HG02943 (cell line): ENCODE measurements around the gene CCDC6.
"Not testable (repeated sequence)": the region's sequence is repeated elsewhere in the genome, so short reads cannot be mapped to it uniquely, and the experiment has no call there.

ENCODE experiments used
- ATAC-seq: cut with Tn5 transposase; IDR thresholded peaks from one replicate; pipeline ENCODE4 v1.9.1; 2021; ENCODE audit warnings: mild to moderate bottlenecking, low read depth, moderate library complexity; ENCODE audit not compliant: unreplicated experiment

CCDC6 gene

DNA sequence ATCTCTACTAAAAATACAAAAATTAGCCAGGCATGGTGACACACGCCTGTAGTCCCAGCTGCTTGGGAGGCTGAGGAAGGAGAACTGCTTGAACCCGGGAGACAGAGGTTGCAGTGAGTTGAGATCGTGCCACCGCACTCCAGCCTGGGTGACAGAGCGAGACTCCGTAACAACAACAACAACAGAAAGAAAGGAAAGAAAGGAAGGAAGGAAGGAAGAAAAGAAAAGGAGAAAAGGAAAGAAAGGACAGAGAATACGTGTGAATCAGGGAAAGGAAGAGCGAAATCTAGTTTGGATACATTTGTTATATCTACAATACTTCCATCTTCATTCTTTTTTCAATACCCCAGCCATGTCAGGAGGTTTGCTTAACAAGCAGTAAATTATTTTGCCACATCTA lies 21.5 kb downstream of the CCDC6 start:
- ATAC-seq: not testable (repeated sequence)

DNA sequence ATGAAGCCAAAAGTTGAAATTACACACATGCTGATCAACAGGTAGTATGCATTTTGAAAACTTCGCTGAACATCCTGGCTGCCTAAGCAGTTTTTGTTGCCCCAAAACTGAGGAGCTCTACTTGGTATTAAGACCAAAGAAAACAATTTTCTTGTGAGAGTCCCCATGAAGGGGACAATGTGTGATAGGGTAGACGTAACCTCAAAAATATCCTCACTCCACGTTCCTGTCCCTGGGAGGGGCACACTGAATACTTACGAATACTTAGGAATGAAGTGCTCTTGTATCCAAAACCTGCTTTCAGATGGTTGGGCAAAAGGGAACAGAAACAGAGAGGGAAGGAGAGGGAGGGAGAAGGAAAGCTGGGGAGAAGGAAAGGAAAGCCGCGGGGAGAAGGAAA lies 24.7 kb downstream of the CCDC6 start:
- no peak for ATAC-seq

DNA sequence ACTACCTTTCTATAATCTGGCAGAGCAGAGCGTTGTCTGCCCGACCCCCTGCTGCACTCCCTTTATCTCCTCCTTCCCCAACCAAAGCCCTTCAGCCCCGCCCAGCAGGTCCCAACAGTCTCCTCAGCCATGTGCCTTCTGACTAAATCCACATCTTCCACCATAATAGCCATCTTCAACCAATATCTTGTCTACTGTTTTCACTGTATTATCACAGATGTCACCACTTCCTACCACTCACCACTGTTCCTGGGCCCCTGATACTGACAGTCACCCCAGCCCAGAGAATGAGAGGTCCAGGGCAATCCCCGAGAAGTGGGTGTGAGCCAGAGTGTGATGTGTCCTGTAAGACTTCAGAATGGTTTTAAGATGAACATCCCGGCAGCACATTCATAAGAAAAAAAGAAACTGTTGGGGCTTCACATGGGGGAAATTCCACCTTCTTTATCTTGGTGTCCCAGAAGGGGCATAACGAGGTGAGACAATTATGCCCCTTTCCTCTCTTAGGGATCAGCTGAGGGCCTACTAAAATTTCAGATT lies 25.3 kb downstream of the CCDC6 start:
- peak; percentile 55 for ATAC-seq

DNA sequence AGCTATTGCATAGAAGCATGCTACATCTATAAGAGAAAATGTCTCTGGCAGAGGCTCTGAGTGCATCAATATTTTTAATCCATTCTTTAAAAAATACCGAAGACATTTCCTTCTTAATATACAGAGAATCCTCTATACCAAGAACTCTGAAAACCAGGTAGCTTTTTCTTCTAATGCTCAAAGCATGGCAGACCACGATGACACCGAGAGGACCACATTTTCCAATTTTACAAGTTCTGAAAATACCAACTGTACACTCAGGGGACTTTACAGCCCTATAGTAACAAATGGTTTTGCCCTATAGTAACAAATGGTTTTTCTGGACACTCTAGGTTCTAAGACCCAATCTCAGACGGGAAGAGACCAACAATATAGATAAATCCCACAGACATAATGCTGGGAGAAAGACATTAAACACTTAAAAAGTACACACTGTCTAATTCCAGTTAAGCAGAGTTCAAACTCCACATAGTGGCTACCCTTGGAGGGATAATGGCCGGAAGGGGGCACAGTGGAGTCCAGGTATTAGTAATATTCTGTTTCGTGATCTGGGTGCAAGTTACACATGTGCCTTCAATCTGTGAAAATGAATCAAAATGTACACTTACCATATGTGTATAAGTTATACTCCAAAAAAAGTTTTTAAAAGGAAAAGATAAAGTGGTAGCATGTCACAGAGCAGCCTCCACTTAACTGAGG lies 26.2 kb downstream of the CCDC6 start:
- no peak for ATAC-seq

DNA sequence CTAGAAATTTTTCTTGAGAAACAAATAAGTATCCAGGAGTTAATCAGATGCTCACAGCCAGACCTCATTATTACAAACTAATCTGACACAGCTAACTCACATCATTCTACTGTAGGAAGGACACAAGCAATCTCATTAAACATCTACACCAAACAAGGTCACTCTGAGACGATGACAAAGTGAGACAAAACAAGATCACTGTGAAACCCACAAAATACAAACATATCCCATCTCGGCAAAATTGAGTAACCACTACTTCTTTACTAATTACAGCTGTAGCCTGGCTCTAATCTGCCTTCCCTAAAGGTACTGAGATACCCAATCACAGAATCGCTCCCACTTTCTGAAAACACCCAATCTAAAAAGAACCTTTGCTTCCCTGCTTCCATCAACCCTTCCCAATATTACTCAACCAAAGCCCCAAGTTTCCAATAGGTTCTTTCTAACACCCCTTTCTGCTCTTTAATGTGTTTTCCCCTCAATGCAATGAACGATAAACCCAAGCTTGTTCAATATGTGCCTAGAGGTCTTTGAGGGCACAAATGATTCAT lies 26.9 kb downstream of the CCDC6 start:
- no peak for ATAC-seq

DNA sequence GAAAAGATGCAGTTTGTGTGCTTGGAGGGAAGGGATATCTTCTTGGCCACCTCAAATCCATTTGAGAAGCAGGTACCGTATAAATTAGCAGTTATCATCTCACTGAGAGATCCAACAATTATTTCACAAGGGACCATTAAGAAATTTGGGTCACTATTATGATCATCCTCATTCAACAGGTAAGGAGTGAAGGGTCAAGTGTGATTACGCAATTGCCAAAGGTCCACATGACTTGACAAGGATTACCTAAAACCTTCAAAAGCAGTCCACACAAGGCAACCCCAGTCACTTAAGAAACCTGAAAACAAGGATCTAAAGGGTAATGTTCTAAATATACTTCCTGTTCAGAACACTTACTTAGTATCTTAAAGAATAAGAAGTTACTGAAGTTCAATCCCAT lies 27.4 kb downstream of the CCDC6 start:
- ATAC-seq: no peak

DNA sequence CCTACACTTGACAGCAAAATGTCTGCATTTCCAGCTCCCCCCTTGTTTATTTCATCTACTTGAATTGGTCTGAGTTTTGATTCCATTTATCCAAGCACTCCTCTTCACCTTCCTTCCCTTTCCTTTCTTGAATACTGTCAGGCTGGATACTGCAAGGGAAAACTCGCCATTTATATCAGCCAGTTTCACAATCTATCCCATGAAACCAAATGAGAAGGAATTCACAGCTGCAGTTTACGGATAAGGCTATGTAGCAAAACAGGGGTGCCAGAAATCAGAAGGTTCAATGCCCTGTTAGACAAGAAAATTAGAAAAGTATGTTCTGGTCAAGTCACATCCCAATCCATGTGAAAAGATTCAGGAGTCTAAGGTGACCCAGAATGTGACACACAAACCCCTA lies 28.1 kb downstream of the CCDC6 start:
- ATAC-seq: no peak

DNA sequence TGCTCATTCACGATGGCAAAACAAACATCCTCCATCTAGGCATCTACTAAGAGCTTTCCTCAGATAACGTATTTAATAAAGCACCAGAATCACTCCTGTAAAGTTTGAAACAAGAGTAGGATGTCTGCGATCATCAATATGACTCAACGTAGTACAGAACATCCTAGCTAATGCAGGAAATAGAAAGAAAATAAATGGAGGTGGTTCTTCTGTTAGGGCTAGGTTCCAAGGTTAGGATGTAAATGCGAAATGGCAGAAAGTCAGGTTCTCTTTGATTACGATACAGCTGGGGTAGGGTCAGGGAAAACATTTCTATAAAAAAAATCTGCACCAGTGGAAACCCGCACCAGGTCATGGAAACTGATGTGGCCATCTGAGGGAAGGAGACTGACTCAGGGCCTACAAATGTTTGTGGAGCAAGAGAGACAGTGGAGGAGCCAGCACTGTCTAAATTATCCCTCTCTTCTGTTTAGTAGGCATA lies 29.1 kb downstream of the CCDC6 start:
- no peak for ATAC-seq

DNA sequence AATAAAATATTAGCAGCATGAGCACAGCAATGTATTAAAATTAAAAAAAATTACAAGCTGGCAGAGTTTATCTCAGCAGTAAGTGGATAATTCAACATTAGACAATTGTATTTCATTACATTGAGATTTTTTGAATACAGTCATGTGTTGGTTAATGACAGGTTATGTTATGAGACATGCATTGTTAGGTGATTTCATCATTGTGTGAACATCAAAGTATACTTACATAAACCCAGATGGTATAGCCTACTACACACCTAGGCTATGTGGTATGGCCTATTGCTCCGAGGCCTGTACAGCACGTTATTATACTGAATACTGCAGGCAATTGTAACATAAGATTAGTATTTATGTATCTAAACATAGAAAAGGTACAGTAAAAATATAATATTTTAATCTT lies 29.7 kb downstream of the CCDC6 start:
- ATAC-seq: no peak

DNA sequence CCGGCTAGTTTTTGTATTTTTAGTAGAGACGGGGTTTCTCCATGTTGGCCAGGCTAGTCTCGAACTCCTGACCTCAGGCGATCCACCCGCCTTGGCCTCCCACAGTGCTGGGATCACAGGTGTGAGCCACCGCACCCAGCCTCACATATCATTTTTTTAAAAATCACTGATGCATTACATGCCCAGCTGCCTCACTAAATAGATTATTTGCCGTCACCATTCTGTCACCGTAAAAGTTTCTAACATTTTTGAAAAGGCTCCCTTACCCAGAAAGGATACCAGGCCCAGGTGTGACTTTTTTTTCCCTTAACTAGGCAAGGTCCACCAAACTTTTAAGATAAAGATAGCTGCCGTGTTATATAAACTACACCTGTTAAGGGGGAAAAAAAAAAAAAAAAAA lies 30.1 kb downstream of the CCDC6 start:
- ATAC-seq: not testable (repeated sequence)

DNA sequence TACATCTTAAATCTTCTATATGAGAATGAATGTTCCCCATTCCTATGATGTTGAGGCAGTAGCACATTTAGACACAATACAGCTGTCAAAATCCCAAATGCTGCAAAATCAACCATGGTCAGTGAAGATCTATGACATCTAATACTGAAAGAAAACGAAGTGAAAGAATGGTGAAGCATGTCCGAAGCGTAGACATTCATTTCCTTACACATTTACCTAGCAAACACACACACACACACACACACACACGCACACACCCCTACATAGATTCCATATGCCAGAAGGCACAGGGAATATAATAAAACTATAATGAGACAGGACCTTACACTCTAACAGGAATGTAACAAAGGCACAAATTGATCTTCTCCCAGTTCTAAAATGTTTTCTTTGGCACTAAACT lies 32.5 kb downstream of the CCDC6 start:
- ATAC-seq: no peak

DNA sequence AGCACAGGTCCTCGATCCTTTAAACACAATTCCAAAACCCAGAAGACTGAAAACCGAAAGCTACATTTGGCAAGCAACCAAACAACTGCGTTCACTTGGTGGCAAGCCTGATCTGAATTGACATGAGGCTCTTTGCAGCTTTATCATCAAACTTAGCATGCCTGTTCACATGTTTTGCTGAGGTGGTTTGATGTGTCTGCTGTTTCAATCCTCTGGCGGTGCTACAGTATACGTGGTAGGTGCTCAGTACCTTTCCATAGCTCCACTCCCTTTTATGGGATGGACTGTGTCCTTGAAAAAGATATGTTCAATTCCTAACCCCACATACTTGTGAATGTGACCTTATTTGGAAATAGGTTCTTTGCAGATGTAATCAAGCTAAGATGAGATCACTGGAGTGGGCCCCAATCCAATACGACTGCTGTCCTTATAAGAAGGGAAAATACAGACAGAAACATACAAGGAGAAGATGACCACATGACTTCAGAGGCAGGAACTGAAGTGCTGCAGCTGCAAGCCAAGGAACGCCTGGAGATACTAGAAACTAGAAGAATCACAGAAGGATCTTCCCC lies 33.4 kb downstream of the CCDC6 start:
- no peak for ATAC-seq

DNA sequence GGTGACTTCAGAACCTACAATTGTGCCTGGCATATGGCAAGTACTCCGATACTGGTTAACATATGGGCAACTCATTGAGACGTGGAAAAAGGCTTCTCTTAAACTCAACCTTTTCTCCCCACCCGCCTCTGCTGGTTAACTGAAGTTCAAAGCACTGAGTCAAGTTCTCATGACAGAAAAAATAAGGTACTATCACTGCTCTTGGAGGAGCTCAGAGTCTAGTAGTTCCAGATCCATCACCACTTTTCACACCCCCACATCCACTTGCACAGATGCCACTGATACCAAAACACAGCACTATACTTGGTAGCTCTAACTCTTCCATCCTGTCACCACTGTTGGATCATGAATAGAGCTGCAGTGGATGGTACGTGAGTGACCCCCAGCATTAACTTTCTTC lies 36.2 kb downstream of the CCDC6 start:
- ATAC-seq: no peak

DNA sequence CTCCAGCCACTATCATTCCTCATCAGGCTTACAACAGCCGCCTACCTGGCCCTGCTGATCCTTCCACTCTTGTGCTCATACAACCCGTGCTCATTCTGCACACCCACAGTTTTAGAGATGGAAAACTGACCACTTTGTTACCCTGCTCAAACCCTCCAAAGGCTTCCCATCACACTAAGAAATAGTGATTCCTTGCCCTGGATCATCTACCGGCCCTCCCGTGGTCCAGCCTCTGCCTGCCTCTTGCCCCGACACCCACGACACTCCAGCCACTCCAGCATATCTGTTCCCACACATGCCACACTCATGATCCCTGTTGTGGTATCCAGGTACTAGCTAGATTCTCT lies 36.8 kb downstream of the CCDC6 start:
- ATAC-seq: no peak

DNA sequence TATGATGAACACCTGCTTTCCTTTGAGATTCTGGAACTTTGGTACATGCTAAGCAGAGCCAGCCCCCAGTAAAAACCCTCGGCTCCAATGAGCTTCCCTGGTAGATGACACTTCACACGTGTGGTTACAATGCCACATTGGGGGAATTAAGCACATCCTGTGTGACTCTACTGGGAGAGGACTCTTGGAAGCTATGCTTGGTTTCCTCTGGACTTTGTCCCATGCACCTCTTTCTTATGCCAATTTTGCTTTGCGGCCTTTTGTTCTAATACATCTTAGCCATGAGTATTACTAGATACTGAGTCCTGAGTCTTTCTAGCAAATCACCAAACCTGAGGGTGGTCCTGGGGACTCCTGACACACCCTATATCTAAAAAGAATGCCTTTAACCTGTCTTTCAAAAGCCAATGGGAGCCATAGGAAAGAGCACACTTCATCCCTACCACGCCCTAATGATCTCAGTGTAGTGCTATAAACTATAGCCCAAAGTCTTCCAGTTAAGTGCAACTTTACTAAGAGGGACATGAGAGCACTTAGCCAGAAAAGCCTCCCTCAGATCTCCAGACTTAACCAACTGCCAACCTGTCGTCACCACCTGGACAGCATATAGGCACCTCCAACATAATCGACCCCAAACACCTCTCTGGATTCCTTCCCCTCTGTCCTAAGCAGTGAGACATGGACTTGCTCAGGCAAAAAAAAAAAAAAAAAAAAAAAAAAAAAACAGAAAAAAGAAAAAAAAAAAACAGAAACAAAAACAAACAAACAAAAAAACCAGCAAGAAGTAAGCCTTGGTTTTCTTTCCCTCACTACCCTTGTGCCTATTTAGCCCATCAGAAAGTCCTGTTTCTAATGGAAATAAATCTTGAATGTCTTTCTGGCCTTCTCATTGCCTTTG lies 37.4 kb downstream of the CCDC6 start:
- ATAC-seq: no peak

DNA sequence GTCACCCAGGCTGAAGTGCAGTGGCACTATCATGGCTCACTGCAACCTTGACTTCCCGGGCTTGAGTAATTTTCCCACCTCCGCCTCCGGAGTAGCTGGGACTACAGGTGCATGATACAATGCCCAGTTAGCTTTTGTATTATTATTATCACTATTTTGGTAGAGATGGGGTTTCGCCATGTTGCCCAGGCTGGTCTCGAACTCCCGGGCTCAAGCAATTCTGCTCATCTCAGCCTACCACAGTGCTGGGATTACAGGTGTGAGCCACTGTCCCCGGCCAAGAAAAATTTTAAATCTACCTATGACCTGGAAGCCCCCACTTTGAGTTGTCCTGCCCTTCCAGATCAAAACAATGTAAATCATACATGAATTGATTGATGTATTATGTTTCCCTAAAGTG lies 38.8 kb downstream of the CCDC6 start:
- no peak for ATAC-seq

DNA sequence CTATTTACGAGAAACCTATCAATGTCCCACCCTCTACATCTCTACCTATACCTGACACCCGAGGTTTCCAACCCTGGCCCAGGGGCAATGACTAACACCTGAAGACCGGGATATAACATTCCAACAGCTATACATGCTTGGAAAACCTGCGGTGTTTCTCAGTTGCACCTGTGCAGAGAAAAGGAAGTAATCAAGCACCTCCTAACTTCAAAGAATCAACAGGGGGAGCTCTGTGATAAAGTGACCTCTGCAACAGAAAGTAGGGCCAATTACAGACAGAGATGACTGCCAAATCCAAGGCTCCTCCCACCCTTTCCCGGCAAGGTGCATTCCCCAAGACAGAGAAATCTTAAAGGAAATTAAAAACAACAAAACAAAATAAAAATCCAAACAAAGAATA lies 41.3 kb downstream of the CCDC6 start:
- peak; percentile 69 for ATAC-seq

DNA sequence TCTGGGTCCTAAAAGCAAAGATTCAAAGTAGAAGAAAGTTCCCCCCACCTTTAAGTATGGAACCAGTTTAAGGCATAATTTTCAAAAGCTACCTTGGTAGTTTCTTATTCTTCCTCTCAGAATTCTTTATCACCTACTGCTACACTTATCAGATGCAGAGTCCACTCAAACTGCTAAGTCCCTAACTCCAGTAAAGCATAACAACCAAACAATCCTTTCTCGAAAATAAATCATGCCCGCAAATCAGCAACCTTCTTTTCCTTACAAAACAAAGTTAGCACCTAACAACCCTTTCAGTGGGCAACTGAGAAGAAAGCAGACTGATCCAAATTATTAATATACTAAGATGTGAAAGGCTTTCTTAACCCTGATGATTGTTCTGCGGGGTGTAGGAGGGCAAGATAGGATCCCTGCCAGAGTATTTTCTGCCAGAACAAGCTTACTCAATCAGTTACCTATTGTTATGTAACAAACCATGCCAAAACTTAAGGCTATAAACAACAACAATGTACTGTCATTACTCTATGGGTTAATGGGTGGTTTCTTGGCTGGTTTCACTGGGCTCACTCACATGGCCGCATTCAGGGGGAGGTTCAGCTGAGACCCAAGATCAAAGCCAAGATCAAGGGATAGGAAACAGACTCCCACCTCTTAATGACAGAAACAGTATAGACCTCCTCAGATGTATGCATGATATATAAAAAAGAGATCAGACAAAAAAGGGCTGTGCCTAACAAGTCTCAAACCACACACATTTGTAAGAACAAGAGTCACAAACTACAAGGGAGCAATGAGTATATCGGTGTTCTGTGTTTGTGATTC lies 42.0 kb downstream of the CCDC6 start:
- ATAC-seq: no peak

DNA sequence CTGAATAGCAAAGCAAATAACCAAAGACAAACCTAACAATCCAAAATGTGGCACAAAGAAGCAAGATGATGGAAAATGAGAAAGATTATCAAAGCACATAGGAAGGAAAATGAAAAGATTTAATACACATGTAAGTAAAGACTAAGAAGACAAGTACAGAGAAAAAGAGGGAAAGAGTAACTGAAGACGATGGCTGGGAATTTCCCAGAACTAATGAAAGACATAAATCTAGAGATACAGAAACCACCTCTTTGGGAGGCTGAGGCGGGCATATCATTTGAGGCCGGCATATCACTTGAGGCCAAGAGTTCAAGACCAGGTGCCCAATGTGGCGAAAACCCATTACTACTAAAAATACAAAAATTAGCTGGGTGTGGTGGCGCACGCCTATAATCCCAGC lies 46.8 kb downstream of the CCDC6 start:
- no peak for ATAC-seq

DNA sequence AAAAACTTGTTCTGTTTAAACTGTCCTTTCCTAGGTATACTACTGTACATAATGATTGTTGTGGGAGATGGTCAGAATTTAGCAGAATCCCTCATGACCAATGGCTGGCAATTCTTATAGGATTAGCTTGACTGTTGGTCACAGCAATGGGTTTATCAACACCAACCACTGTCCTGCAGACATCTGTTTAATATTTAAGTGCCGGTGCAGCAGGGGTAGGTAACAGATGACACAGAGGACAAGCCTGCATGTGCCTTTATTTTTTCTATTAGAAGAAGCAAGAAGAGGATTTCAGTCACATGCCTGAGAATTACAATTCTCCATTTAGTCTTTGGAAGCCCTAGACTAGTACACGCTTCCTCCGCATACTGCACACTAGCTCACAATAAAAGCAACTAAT lies 48.4 kb downstream of the CCDC6 start:
- ATAC-seq: no peak
